Esophagus squamous epithelium (tissue), 5 donors: ENCODE measurements around the gene ANKRD60. TPM values are rescaled to one million over a fixed set of nuclear protein-coding genes. Genes with fewer than 3 reads are reported as not detected.

Source experiments
- DNase-seq: peaks from one replicate; lab custom pipeline; 2025; lab: John Stamatoyannopoulos, UW
- H3K27ac ChIP-seq, 4 donors: fragments of 200-600 bp; sonication (generic); one replicate each; pipeline ENCODE4 v1.5.1; 2016 to 2019; ENCODE audit warnings: mild to moderate bottlenecking in 1 of 4
- H3K27me3 ChIP-seq, 4 donors: fragments of 200-600 bp; sonication (generic); 1 replicate in 3 of 4; 2 replicates in 1 of 4; pipeline versions ENCODE4 v1.5.1 to v1.6.0; 2017 to 2021; ENCODE audit warnings: antibody characterized with exemption in 1 of 4
- H3K36me3 ChIP-seq, 3 donors: fragments of 200-600 bp; sonication (generic); one replicate each; pipeline ENCODE4 v1.5.1; 2016 to 2019
- H3K4me1 ChIP-seq, 3 donors: fragments of 200-600 bp; sonication (generic); one replicate each; pipeline ENCODE4 v1.5.1; 2017 to 2019
- H3K4me3 ChIP-seq, 4 donors: fragments of 200-600 bp; sonication (generic); 1 replicate in 3 of 4; 2 replicates in 1 of 4; pipeline ENCODE4 v1.5.1; 2016 to 2019; ENCODE audit warnings: mild to moderate bottlenecking in 2 of 4, moderate library complexity in 1 of 4
- H3K9me3 ChIP-seq, 3 donors: fragments of 200-600 bp; sonication (generic); one replicate each; pipeline ENCODE4 v1.5.1; 2016 to 2019
- CTCF ChIP-seq, 6 experiments: fragments of 450-650 bp in 4 of 6; fragments of 200-600 bp in 2 of 6; sonication (generic) in 2 of 6; IDR thresholded peaks; one replicate each; pipeline ENCODE4 v1.5.1; 2016 to 2019; ENCODE audit warnings: antibody characterized with exemption in 6 of 6, mild to moderate bottlenecking in 4 of 6, moderate library complexity in 4 of 6
- POLR2A ChIP-seq, 4 donors: fragments of 450-650 bp; IDR thresholded peaks; one replicate each; pipeline ENCODE4 v1.6.1; 2017; ENCODE audit warnings: antibody characterized with exemption in 4 of 4, mild to moderate bottlenecking in 4 of 4, moderate library complexity in 3 of 4
- WGBS, 2 donors: methylation state at CpG; one replicate each; pipeline ENCODE4 v1.1.5; 2018; 5-methylcytosine and 5-hydroxymethylcytosine counted together
- intact Hi-C: fragments of 100-400 bp; cut with DNase I; formaldehyde crosslinking; loops from one replicate; pipeline ENCODE4 v1.15.0; 2022
- total RNA-seq, 4 donors: library from RNA; depleted of rRNA; stranded (reverse); fragments of >200 nt; gene quantifications; one replicate each; pipeline ENCODE4 v1.1.0, GENCODE V29; 2016
- donor health status: DM: yes; HTN: yes; CAD: no.

The ANKRD60 gene
- total RNA-seq, 4 donors from 2014 or later = not detected

GRCh38 chr20:58173930-58174707 is 54.3 kb downstream of the ANKRD60 start:
- Histone ChIP-seq H3K4me1 (peaks cover 0 to 22% (median 16%) of the 10 kb centered on the region in 3 donors), H3K9me3 (no peaks in the 10 kb centered on the region), H3K4me3 (peak overlapping the region in 2 of 4 donors; percentile 25 to 47), H3K36me3 (no peaks in the 10 kb centered on the region), H3K27me3 (peaks cover 0 to 8% (median 0%) of the 10 kb centered on the region in 4 donors), H3K27ac (peak overlapping the region; percentile 25 to 83 (median 72))
- intact Hi-C loops = no loop called here
- WGBS, 2 donors = 51 to 65% methylated on average over 21 to 25 of the region's 26 CpGs
- TF ChIP-seq POLR2A (IDR thresholded peaks at IDR 0.05) = no peak
- no peak for TF ChIP-seq CTCF (IDR thresholded peaks at IDR 0.05)
- no peak for DNase-seq

GRCh38 chr20:58173091-58173490 is 55.4 kb downstream of the ANKRD60 start:
- 75 to 80% methylated on average over 8 to 9 of the region's 9 CpGs for WGBS, 2 donors

GRCh38 chr20:58171796-58172425 is 56.5 kb downstream of the ANKRD60 start:
- Histone ChIP-seq H3K9me3 (no peaks in the 10 kb centered on the region), H3K27me3 (no peaks in the 10 kb centered on the region), H3K4me1 (peaks cover 0 to 19% (median 14%) of the 10 kb centered on the region in 3 donors), H3K36me3 (no peaks in the 10 kb centered on the region), H3K4me3 (no peak overlapping the region), H3K27ac (no peak overlapping the region)
- intact Hi-C loops = no loop called here
- WGBS, 2 donors = 78 to 81% methylated on average over 7 to 8 of the region's 8 CpGs
- no peak for DNase-seq
- no peak for TF ChIP-seq CTCF (IDR thresholded peaks at IDR 0.05)
- no peak for TF ChIP-seq POLR2A (IDR thresholded peaks at IDR 0.05)

More at GRCh38 chr20:58173091-58173490, 55.4 kb downstream of the ANKRD60 start:
- no peaks in the 10 kb centered on the region for H3K36me3 ChIP-seq
- no peaks in the 10 kb centered on the region for H3K27me3 ChIP-seq
- DNase-seq = no peak
- no peak overlapping the region for H3K27ac ChIP-seq
- TF ChIP-seq POLR2A (IDR thresholded peaks at IDR 0.05) (no peak), CTCF (IDR thresholded peaks at IDR 0.05) (no peak)
- H3K4me1 ChIP-seq = peaks cover 0 to 19% (median 14%) of the 10 kb centered on the region in 3 donors
- no peaks in the 10 kb centered on the region for H3K9me3 ChIP-seq
- intact Hi-C loops = no loop called here
- H3K4me3 ChIP-seq = no peak overlapping the region

- DNase-seq = no peak
- WGBS, 2 donors = 65 to 73% methylated on average over 2 to 4 of the region's 4 CpGs
These were observed 59.0 kb downstream of the ANKRD60 start for GRCh38 chr20:58169450-58169849.

More at GRCh38 chr20:58169450-58169849, 59.0 kb downstream of the ANKRD60 start:
- Histone ChIP-seq H3K27me3 (no peaks in the 10 kb centered on the region), H3K36me3 (no peaks in the 10 kb centered on the region), H3K4me3 (no peak overlapping the region), H3K9me3 (no peaks in the 10 kb centered on the region), H3K4me1 (peaks cover 0 to 3% (median 0%) of the 10 kb centered on the region in 3 donors), H3K27ac (no peak overlapping the region)
- TF ChIP-seq POLR2A (IDR thresholded peaks at IDR 0.05) = no peak
- no peak for TF ChIP-seq CTCF (IDR thresholded peaks at IDR 0.05)
- intact Hi-C loops = no loop called here
